Measurements from ENCODE around the gene TMEM115.

GRCh38 chr3:50352781-50353180, 6.5 kb downstream of the TMEM115 start:
- TF ChIP-seq CTCF (conservative IDR thresholded peaks at IDR 0.05; ENCODE audit: low read depth, low read length), result peak; percentile 67
- TF ChIP-seq EZH2phosphoT487 (IDR thresholded peaks at IDR 0.05; ENCODE audit: borderline replicate concordance, low read length), result no peak

Data from PC-3 (cell line).